Hepatocyte (in vitro differentiated cells): ENCODE data around the gene TRIM29.

ENCODE experiments used
- CTCF ChIP-seq: fragments of 200-600 bp; sonication (generic); IDR thresholded peaks from 2 replicates; pipeline ENCODE4 v1.5.1; 2016; ENCODE audit warnings: antibody characterized with exemption, mild to moderate bottlenecking; ENCODE audit not compliant: poor library complexity
- EZH2phosphoT487 ChIP-seq: fragments of 200-600 bp; sonication (generic); IDR thresholded peaks from one replicate; pipeline ENCODE4 v1.6.1; 2018; ENCODE audit warnings: antibody characterized with exemption, mild to moderate bottlenecking, low read depth, moderate library complexity; ENCODE audit not compliant: unreplicated experiment, severe bottlenecking

- TF ChIP-seq CTCF (no peak), EZH2phosphoT487 (no peak)
Measured at GRCh38 chr11:120136356-120136755, 1.6 kb downstream of the TRIM29 start.
